ENCODE results near the gene ASB18.
"Not testable (repeated sequence)": the region's sequence is repeated elsewhere in the genome, so short reads cannot be mapped to it uniquely, and the experiment has no call there.

The ASB18 gene

DNA sequence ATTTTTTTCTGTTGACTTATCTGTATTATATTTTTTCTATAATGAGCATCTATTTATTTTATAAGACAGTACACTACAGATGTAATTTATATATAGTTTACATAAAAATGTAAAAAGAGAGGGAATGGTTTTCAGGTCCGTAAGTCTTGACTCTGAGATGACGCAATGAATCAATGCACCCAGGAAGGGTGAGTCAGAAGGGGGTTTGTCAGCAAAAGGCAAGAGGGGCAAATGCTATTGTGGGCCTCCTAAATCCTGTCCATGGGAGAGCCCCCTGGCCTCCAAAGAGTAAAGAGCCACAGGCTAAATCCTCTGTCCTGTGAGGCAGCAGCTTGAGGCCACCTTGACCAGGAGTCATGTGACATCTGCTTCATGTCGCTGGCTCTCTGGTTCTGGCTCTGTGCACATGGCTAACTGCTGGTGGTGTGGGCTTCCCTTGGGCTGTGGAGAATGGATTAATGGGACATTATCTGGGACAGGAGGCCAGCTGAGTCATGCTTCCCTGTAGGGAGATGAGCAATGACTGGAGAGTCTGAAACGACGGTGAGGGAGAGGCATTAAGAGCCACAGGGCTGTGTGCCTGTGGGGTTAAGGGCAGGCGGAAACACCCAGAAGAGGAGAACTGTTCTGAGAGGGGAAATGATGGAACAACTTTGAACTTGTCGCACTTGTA, 22.8 kb upstream of the ASB18 start:
- DNase-seq, result no peak

GRCh38 chr2:236284208-236284607, 20.0 kb upstream of the ASB18 start:
- DNase-seq, result no peak

GRCh38 chr2:236282406-236282805, 18.2 kb upstream of the ASB18 start:
- no peak for DNase-seq

- DNase-seq, result no peak
Observed at GRCh38 chr2:236281423-236281822, 17.2 kb upstream of the ASB18 start.

DNA sequence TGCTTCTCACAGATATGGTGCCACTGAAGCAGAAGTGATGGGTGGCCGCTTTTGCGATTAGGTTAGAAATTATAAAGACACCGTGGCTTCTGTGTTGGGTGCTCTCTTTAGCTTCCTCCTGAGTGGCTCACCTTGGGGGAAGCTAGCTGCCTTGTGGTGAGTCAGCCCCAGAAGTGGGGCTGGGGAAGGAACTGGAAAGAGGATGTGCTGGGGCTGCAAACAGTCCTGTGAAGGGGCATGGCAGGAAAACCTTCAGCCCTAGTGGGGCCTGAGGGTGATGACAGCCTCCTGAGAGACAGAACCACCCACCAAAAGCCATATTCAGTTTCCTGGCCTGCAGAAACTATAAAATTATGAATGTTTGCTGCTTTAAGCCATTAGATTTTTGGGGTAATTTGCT, 8.9 kb upstream of the ASB18 start:
- no peak for DNase-seq

GRCh38 chr2:236271851-236272250, 7.6 kb upstream of the ASB18 start:
- no peak for DNase-seq

DNA sequence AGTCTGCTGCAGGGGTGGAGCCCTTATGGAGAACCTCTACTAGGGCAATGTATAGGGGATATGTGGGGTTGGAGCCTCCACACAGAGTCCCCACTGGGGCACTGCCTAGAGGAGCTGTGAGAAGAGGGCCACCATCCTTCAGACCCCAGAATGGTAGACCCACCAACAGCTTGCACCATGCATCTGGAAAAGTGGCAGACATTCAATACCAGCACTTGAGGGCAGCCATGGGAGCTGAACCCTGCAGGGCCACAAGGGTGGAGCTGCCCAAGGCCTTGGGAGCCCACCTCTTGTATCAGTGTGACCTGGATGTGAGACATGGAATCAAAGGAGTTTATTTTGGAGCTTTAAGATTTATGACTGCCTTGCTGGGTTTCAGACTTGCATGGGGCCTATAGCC, 5.7 kb upstream of the ASB18 start:
- not testable (repeated sequence) for DNase-seq

GRCh38 chr2:236265675-236266074, 1.5 kb upstream of the ASB18 start:
- DNase-seq, result no peak

DNA sequence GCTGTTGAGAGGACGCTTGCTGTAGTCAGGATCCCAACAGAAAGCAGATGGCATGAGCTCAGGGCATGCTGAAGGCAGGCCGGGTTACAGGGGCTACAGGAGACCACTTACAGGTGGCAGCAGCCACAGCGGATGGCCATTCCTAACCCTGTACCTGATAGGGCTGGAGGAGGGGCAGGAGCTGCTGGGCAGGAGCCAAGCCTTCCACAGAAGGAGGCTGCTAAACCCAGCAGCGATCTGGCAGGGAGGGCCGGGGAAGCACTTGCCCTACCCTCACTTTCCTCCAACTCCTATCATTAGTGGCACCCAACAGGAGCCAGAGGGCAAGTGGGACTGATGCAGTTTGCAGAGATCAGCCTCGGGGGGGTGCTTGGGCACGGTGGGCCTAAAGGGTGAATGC, 2.0 kb downstream of the ASB18 start:
- DNase-seq, result no peak

DNA sequence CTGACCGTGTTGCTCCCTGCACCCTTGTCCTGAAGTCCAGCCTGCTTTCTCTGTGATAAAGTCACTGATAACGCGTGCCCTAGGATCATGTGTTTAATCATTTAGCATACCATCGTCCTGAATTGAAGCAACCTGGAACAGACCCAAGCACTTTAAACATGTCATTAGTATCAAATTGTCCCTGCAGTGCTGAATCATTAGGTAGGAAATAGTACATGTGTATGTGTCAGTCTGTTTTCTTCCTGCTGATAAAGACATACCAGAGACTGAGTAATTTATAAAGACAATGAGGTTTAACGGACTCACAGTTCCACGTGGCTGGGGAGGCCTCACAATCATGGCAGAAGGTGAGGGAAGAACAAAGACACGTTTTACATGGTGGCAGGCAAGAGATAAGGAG, 2.8 kb downstream of the ASB18 start:
- no peak for DNase-seq

- no peak for DNase-seq
Observed at GRCh38 chr2:236259371-236259770, 4.8 kb downstream of the ASB18 start.

DNA sequence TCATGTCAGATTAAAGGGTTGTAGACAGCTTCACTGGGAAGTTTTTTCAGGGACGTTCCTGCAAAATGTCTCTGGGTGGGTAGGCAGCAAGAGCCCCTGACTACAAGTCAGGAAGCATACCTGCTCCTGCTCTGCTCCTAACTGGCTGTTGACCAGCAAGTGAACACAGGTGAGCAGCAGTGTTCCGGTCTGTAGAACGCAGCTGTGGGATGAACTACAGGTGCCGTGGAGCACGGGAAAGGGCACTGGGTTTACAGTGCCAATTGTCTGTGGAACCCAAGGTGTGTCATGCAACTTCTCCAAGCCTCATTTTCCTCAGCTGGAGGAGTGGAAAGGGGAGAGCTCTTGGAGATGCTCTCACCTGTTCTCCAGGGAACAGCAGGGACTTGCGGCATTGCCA, 6.6 kb downstream of the ASB18 start:
- DNase-seq, result no peak

GRCh38 chr2:236257136-236257535, 7.1 kb downstream of the ASB18 start:
- no peak for DNase-seq

DNA sequence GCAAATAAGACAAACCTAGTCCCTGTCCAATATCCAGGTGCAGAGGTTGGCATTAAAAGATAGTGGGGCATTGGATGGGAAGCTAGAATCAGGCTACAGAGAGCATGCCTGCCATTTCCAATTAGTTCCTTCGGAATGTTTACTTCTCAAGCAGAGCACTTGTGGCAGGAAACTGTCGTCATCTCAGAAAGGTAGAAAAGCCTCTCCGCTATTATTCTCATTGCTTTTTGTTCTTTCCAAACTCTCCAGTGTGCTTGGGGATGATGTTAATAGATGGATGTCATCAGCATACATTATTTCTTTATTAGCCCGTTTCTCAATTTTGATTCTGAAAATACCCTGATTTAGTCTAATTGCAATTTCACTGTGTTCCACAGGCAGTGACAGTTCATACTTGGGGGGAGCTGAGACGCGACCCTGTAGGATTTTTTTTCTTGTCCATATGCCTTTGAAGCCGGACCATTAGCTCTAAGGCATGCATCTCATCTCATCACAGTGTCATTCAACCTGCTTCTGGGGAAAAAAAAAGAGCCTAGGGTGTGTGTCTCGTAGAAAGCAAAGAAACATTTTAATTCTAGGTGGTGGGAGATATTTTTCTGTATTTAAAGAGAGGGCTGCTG, 7.7 kb downstream of the ASB18 start:
- DNase-seq, result no peak

GRCh38 chr2:236254674-236255073, 9.5 kb downstream of the ASB18 start:
- no peak for DNase-seq

- no peak for DNase-seq
Observed at GRCh38 chr2:236254001-236254400, 10.2 kb downstream of the ASB18 start.

GRCh38 chr2:236252602-236253001, 11.6 kb downstream of the ASB18 start:
- DNase-seq, result no peak

DNA sequence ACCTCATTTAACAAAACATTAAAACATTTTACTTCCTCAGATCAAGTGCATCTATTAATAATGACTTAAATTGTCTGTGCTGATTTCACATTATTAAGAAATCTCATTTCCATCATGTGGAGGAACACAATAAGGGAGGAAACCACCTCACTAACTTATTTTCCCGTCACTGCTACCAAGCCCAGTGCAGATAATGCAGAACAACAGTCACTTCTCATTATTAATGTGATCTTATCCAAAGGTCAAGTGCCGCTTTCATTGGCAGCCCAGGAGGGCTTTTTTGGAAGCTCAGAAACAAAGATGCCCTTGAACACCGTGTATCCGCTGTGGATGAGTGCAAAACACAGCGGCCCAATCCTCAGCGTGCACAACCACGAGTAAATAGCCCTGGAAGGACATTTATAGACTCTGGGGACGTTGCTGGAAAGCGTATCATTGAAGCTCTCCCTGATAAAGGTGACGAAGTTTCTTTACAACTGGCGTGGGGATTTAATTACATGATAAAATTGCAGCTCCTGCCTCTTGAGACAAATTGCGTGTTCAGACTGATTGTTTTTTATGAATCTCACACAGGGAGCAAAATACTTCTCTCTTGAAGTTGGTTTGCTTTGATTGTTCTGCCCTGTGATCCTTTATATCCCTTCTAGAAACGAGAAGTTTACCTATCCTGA, 13.2 kb downstream of the ASB18 start:
- DNase-seq, result no peak

GRCh38 chr2:236250286-236250685, 13.9 kb downstream of the ASB18 start:
- no peak for DNase-seq

- no peak for DNase-seq
Observed at GRCh38 chr2:236249066-236249465, 15.1 kb downstream of the ASB18 start.

- no peak for DNase-seq
Observed at GRCh38 chr2:236246711-236247246, 17.4 kb downstream of the ASB18 start.

GRCh38 chr2:236244256-236244655, 19.9 kb downstream of the ASB18 start:
- DNase-seq, result no peak

GRCh38 chr2:236242057-236242495, 22.1 kb downstream of the ASB18 start:
- no peak for DNase-seq

Data from activated CD4-positive, CD25-positive, alpha-beta regulatory T cell treated with anti-CD3 and anti-CD28 coated beads, Interleukin-2, amount 50 U/mL, for 72 hours (primary cell).